ENCODE measurements around the gene ATL1. TPM values are rescaled to one million over a fixed set of nuclear protein-coding genes. Genes with fewer than 3 reads are reported as not detected.

ATL1 gene
- total and polyA plus RNA-seq, 2 of the 13 experiments (the other 11 are each of a cell fraction or from before 2014, with no cell fraction given): 0.60 to 0.65 TPM

DNA sequence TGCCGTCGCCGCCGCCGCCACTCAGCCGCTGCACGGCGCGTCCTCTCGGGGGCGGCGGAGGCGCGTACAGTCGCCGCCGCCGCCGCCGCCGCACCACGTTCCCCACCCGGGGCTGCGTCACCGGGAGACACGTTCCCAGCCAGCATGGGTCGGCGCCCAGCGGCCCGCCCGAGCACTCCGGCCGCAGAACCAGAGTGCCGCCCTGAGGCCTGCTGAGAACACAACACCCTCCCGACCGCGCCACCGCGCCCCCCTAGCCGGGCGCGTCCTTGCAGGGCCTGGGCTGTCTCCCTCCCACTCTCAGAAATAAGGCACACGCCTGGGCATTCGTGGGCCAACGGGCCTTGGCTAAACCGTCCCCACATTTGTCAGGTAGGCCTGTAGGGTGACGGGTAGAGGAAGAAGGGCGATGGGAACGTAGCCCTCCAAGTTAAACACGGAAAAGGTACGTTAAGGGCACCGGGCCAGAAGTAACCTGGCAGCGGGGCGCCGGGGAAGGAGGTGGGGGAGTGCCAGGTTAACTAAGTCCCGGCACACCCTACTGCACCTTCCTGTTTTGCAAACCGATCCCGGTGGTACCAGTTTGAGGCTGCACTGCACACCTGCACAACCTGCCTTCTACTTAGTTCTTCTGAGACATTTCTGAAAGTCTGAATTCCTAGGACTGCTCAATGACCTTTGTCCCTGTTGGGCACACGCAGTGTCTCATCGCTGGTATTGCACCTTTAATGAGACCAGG is 27.3 kb upstream of the ATL1 start, which contains the start of gene MAP4K5 (continued):
- TF ChIP-seq, protein P1, sequence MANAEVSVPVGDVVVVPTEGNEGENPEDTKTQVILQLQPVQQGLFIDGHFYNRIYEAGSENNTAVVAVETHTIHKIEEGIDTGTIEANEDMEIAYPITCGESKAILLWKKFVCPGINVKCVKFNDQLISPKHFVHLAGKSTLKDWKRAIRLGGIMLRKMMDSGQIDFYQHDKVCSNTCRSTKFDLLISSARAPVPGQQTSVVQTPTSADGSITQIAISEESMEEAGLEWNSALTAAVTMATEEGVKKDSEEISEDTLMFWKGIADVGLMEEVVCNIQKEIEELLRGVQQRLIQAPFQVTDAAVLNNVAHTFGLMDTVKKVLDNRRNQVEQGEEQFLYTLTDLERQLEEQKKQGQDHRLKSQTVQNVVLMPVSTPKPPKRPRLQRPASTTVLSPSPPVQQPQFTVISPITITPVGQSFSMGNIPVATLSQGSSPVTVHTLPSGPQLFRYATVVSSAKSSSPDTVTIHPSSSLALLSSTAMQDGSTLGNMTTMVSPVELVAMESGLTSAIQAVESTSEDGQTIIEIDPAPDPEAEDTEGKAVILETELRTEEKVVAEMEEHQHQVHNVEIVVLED (CRISPR knock-in tag; IDR thresholded peaks at IDR 0.05; ENCODE audit: borderline replicate concordance): peak; percentile 78
- TF ChIP-seq HNRNPLL (IDR thresholded peaks at IDR 0.05; ENCODE audit: low read depth, low read length, poor library complexity, severe bottlenecking) (peak; percentile 58), ZNF777 (CRISPR knock-in tag; IDR thresholded peaks at IDR 0.05) (peak; percentile 37; the same call in 1 of the 2 replicates), ZNF34 (CRISPR knock-in tag; IDR thresholded peaks at IDR 0.05; ENCODE audit: borderline replicate concordance) (0 out of 2 replicates have a peak, but pooled peaks have one; percentile 72), BHLHE40 (IDR thresholded peaks at IDR 0.05; ENCODE audit: low read length) (0 out of 2 replicates have a peak, but pooled peaks have one; percentile 40), ZNF589 (CRISPR knock-in tag; conservative IDR thresholded peaks at IDR 0.05) (0 out of 2 replicates have a peak, but pooled peaks have one; percentile 56), KDM2A (CRISPR knock-in tag; IDR thresholded peaks at IDR 0.05; ENCODE audit: borderline replicate concordance, low read depth) (peak; percentile 82; the same call in 1 of the 2 replicates), SMYD3 (CRISPR knock-in tag; IDR thresholded peaks at IDR 0.05) (0 out of 2 replicates have a peak, but pooled peaks have one; percentile 38), ZNF781 (CRISPR knock-in tag; IDR thresholded peaks at IDR 0.05; ENCODE audit: borderline replicate concordance, not compliant biosample characterization) (peak; percentile 40), KLF16 (CRISPR knock-in tag; IDR thresholded peaks at IDR 0.05) (peak in 1 of 2 experiments; percentile 52; a peak in 1 of 4 replicates), CREB1 (IDR thresholded peaks at IDR 0.05) (peak; percentile 65; the same call in 1 of the 2 replicates), CREB1 (CRISPR knock-in tag; IDR thresholded peaks at IDR 0.05) (no peak), MAFF (IDR thresholded peaks at IDR 0.05; ENCODE audit: low read depth, low read length) (no peak), ZNF503 (CRISPR knock-in tag; IDR thresholded peaks at IDR 0.05) (no peak), SIX4 (CRISPR knock-in tag; IDR thresholded peaks at IDR 0.05) (0 out of 2 replicates have a peak, but pooled peaks have one; percentile 26)
- TF ChIP-seq, protein P2, sequence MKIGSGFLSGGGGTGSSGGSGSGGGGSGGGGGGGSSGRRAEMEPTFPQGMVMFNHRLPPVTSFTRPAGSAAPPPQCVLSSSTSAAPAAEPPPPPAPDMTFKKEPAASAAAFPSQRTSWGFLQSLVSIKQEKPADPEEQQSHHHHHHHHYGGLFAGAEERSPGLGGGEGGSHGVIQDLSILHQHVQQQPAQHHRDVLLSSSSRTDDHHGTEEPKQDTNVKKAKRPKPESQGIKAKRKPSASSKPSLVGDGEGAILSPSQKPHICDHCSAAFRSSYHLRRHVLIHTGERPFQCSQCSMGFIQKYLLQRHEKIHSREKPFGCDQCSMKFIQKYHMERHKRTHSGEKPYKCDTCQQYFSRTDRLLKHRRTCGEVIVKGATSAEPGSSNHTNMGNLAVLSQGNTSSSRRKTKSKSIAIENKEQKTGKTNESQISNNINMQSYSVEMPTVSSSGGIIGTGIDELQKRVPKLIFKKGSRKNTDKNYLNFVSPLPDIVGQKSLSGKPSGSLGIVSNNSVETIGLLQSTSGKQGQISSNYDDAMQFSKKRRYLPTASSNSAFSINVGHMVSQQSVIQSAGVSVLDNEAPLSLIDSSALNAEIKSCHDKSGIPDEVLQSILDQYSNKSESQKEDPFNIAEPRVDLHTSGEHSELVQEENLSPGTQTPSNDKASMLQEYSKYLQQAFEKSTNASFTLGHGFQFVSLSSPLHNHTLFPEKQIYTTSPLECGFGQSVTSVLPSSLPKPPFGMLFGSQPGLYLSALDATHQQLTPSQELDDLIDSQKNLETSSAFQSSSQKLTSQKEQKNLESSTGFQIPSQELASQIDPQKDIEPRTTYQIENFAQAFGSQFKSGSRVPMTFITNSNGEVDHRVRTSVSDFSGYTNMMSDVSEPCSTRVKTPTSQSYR (CRISPR knock-in tag; IDR thresholded peaks at IDR 0.05; ENCODE audit: borderline replicate concordance): no peak
- TF ChIP-seq, protein P3, sequence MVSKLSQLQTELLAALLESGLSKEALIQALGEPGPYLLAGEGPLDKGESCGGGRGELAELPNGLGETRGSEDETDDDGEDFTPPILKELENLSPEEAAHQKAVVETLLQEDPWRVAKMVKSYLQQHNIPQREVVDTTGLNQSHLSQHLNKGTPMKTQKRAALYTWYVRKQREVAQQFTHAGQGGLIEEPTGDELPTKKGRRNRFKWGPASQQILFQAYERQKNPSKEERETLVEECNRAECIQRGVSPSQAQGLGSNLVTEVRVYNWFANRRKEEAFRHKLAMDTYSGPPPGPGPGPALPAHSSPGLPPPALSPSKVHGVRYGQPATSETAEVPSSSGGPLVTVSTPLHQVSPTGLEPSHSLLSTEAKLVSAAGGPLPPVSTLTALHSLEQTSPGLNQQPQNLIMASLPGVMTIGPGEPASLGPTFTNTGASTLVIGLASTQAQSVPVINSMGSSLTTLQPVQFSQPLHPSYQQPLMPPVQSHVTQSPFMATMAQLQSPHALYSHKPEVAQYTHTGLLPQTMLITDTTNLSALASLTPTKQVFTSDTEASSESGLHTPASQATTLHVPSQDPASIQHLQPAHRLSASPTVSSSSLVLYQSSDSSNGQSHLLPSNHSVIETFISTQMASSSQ (IDR thresholded peaks at IDR 0.05; ENCODE audit: low read depth): no peak
- TF ChIP-seq, protein P3 (CRISPR knock-in tag; IDR thresholded peaks at IDR 0.05; ENCODE audit: borderline replicate concordance): peak; percentile 42; the same call in 1 of the 2 replicates

Measured in HepG2 (cell line).